DND-41 (cell line): ENCODE measurements around the gene VPS18.

Source experiments
- ATAC-seq: fragments of 200-7000 bp; cut with Tn5 transposase; 3 replicates; pipeline ENCODE4 v1.9.1; 2021; ENCODE audit warnings: low read depth; ENCODE audit not compliant: insufficient read depth
- DNase-seq: peaks from one replicate; pipeline ENCODE4 v3.0.0-alpha.2; 2020
- H2AFZ ChIP-seq: 2 replicates; pipeline ENCODE4 v1.6.0; 2012; ENCODE audit warnings: low read depth, low read length
- H3K27ac ChIP-seq: 2 replicates; pipeline ENCODE4 v1.5.1; 2012; ENCODE audit warnings: low read length, inconsistent platforms
- H3K27me3 ChIP-seq: fragments of 200-600 bp; sonication (generic); 2 replicates; pipeline ENCODE4 v1.6.0; 2012; ENCODE audit warnings: low read length, mild to moderate bottlenecking, inconsistent platforms; ENCODE audit not compliant: insufficient read depth, poor library complexity
- H3K36me3 ChIP-seq: 2 replicates; pipeline ENCODE4 v1.5.1; 2012; ENCODE audit warnings: low read length, inconsistent platforms; ENCODE audit not compliant: insufficient read depth
- H3K4me1 ChIP-seq: 2 replicates; pipeline ENCODE4 v1.5.1; 2012; ENCODE audit warnings: mild to moderate bottlenecking, low read length; ENCODE audit not compliant: insufficient read depth
- H3K4me2 ChIP-seq: 2 replicates; pipeline ENCODE4 v1.6.0; 2012; ENCODE audit warnings: mild to moderate bottlenecking, moderate library complexity, low read length, inconsistent platforms; ENCODE audit not compliant: insufficient read depth
- H3K4me3 ChIP-seq, 2 experiments: fragments of 200-600 bp in 1 of 2; shearing (Covaris generic) in 1 of 2; 2 replicates each; pipeline ENCODE4 v1.5.1; 2012 to 2016; ENCODE audit warnings: inconsistent platforms in 2 of 2, low read length in 2 of 2, mild to moderate bottlenecking in 2 of 2, low read depth in 1 of 2, moderate library complexity in 1 of 2
- H3K79me2 ChIP-seq: 2 replicates; pipeline ENCODE4 v1.6.0; 2012; ENCODE audit warnings: low read length, inconsistent platforms; ENCODE audit not compliant: insufficient read depth
- H3K9ac ChIP-seq: 2 replicates; pipeline ENCODE4 v1.6.0; 2012; ENCODE audit warnings: low read depth, mild to moderate bottlenecking, inconsistent platforms, low read length, moderate library complexity
- H3K9me3 ChIP-seq: 2 replicates; pipeline ENCODE4 v1.5.1; 2012; ENCODE audit warnings: low read length, moderate library complexity, mild to moderate bottlenecking, inconsistent platforms; ENCODE audit not compliant: insufficient read depth, severe bottlenecking
- H4K20me1 ChIP-seq: 2 replicates; pipeline ENCODE4 v1.6.0; 2012; ENCODE audit warnings: low read length; ENCODE audit not compliant: insufficient read depth
- EZH2 ChIP-seq: IDR thresholded peaks from 3 replicates; pipeline ENCODE4 v1.6.1; 2012; ENCODE audit warnings: borderline replicate concordance, low read depth, mild to moderate bottlenecking, moderate library complexity, low read length, inconsistent platforms; ENCODE audit not compliant: severe bottlenecking
- TF ChIP-seq, protein P1 (sequence below): IDR thresholded peaks from 2 replicates; pipeline ENCODE4 v1.5.1; 2012; ENCODE audit warnings: borderline replicate concordance, low read length, moderate library complexity, mild to moderate bottlenecking; ENCODE audit not compliant: poor library complexity, severe bottlenecking; ENCODE audit errors: extremely low read depth

VPS18 gene

GRCh38 chr15:40934457-40934856 lies 40.2 kb downstream of the VPS18 start:
- no peak overlapping the region for H2AFZ ChIP-seq
- TF ChIP-seq EZH2, result no peak
- TF ChIP-seq, protein P1, sequence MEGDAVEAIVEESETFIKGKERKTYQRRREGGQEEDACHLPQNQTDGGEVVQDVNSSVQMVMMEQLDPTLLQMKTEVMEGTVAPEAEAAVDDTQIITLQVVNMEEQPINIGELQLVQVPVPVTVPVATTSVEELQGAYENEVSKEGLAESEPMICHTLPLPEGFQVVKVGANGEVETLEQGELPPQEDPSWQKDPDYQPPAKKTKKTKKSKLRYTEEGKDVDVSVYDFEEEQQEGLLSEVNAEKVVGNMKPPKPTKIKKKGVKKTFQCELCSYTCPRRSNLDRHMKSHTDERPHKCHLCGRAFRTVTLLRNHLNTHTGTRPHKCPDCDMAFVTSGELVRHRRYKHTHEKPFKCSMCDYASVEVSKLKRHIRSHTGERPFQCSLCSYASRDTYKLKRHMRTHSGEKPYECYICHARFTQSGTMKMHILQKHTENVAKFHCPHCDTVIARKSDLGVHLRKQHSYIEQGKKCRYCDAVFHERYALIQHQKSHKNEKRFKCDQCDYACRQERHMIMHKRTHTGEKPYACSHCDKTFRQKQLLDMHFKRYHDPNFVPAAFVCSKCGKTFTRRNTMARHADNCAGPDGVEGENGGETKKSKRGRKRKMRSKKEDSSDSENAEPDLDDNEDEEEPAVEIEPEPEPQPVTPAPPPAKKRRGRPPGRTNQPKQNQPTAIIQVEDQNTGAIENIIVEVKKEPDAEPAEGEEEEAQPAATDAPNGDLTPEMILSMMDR, result no peak
- no peak overlapping the region for H3K4me2 ChIP-seq
- ATAC-seq (no peak), DNase-seq (no peak)
- no peak overlapping the region for H3K4me3 ChIP-seq
- H3K79me2 ChIP-seq, result no peaks in the 10 kb centered on the region
- peaks cover 13% of the 10 kb centered on the region for H4K20me1 ChIP-seq
- peaks cover 16% of the 10 kb centered on the region for H3K27me3 ChIP-seq
- H3K27ac ChIP-seq, result no peak overlapping the region
- H3K9me3 ChIP-seq, result no peaks in the 10 kb centered on the region
- no peaks in the 10 kb centered on the region for H3K36me3 ChIP-seq
- no peak overlapping the region for H3K9ac ChIP-seq
- peaks cover 7% of the 10 kb centered on the region; the same call in 1 of the 2 replicates for H3K4me1 ChIP-seq

- ATAC-seq, result no peak
- H3K9ac ChIP-seq, result no peak overlapping the region
- no peak for TF ChIP-seq EZH2
- TF ChIP-seq, protein P1, result no peak
- H4K20me1 ChIP-seq, result peaks cover 15% of the 10 kb centered on the region
- H3K79me2 ChIP-seq, result no peaks in the 10 kb centered on the region
- no peaks in the 10 kb centered on the region for H3K36me3 ChIP-seq
- H2AFZ ChIP-seq, result no peak overlapping the region
- DNase-seq, result no peak
- no peak overlapping the region for H3K4me2 ChIP-seq
- peaks cover 16% of the 10 kb centered on the region for H3K4me1 ChIP-seq
- H3K27ac ChIP-seq, result no peak overlapping the region
- peaks cover 12% of the 10 kb centered on the region for H3K27me3 ChIP-seq
- no peaks in the 10 kb centered on the region for H3K9me3 ChIP-seq
- no peak overlapping the region for H3K4me3 ChIP-seq
Measured at GRCh38 chr15:40936234-40936708, 42.0 kb downstream of the VPS18 start.

DNA sequence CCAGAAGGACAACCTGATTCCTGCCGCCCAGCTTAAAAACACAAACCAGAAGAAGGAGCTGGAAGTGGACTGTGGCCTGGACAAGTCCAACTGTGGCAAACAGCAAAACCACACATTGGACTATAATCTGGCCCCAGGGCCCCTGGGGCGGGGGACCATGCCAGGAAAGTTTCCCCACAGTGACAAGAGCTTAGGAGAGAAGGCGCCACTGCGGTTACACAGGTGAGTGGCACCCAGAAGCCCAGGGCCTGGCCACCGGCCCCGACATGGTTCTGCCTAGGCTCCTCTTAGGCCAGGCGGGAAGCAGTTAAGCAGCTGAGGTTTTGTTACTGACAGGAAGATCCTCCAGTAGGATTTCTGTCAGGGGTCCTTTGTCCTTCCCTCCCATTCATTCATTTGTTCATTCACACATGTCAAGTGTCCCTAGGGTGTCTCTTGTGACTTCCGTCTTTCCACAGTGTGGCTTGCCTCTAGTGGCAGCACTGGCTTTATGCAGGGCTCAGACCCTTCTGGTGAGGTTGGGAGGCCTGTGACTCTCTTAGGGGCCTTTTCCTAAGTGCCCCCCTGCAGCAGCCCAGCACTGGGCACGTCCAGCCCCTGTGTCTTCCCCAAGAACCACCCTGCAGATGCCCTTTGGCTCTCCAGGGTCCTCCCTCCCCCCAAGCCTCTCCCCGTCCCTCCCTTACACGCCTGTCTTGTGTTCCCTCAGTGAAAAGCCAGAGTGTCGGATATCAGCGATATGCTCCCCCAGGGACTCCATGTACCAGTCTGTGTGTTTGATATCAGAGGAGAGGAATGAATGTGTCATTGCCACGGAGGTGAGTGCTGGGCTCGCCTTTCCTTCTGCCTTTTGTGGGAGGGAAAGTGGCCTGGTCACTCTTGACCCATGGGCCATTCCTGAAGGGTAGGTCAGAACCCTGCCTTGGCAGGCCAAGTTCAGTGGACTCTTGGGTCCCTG lies 42.7 kb downstream of the VPS18 start:
- no peaks in the 10 kb centered on the region for H3K79me2 ChIP-seq
- H3K4me2 ChIP-seq, result no peak overlapping the region
- peaks cover 4% of the 10 kb centered on the region for H3K27me3 ChIP-seq
- peaks cover 8% of the 10 kb centered on the region for H4K20me1 ChIP-seq
- H3K4me1 ChIP-seq, result peaks cover 21% of the 10 kb centered on the region
- H3K9me3 ChIP-seq, result no peaks in the 10 kb centered on the region
- H3K4me3 ChIP-seq, result no peak overlapping the region
- ATAC-seq, result no peak
- no peak overlapping the region for H3K27ac ChIP-seq
- H3K9ac ChIP-seq, result no peak overlapping the region
- no peaks in the 10 kb centered on the region for H3K36me3 ChIP-seq
- no peak for DNase-seq
- H2AFZ ChIP-seq, result no peak overlapping the region
- no peak for TF ChIP-seq EZH2
- TF ChIP-seq, protein P1, result peak; percentile 29
